Frontal cortex (tissue), 4 donors: ENCODE results near the gene PTPRK. TPM values are rescaled to one million over a fixed set of nuclear protein-coding genes. Genes with fewer than 3 reads are reported as not detected.

Experiments used
- DNase-seq, 2 donors: peaks; one replicate each; pipeline ENCODE4 v3.0.0; 2012; ENCODE audit warnings: low spot score in 2 of 2
- FAIRE-seq: peaks from 2 replicates; lab custom pipeline; 2012; peaks lifted over from hg19 to GRCh38; lab: Jason Lieb, UNC
- total RNA-seq: library from RNA; depleted of rRNA; stranded (reverse); fragments of >200 nt; gene quantifications from one replicate; pipeline ENCODE4 v1.2.3, GENCODE V29; 2014
- donor health status: control.
- donor health status: control.
- donor health status: control.

Gene PTPRK
- total RNA-seq, 1 donor from 2014 or later = 179 TPM

DNA sequence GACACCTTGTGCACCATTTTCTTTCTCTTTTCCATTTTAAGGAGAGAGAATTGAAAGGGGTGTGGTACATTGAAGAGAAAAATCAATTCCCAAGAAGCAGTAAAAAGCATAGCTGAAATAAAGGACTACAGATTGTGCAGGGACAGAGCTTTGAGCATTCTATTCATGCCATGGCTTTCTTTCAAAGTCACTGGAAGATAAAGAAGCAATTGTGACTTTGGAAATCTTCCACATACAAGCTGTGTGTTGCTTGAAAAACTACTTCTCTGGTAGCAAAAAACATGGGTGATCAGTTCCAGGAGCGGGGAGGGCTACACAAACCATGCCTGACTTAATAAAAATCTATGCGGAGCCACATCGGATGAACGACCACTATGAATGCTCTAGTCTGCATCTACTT is 389.4 kb downstream of the PTPRK start:
- FAIRE-seq (no peak), DNase-seq (no peak)

DNA sequence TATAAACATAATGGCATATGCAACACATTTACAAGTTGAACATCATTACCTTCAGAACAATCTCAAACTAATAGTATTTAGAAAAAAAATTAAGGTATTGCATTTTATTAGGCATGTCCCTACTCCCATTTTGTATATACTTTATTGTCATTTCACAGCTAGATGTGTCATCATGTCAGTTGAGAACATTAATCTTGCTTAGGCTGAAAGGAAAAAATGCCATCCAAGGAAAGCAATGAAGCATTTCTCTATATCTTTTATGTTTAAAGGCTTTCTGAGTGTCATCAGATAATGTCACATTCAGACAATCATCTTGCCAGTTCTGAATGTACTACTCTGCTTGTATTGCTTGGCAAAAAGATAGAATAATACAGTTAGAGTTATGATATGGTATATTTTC is 390.7 kb downstream of the PTPRK start:
- FAIRE-seq (no peak), DNase-seq (no peak)

DNA sequence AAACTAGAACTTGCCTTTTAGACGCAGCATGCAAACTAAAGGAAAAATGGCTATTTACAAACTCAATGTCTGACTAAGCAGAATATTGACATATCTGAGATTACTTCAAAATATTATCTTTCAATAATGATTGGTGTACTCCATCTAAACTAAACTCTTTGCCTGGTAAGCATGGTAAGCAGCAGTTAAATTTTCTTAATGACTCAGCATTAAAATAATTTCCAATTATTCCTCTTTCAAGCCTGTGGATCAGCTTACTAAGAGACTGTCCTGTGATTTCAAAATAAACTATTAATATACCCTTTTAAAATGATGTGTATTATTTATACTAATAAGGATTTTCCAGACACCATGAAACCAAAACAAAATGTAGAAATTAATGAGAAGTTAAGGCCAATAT is 392.7 kb downstream of the PTPRK start:
- no peak for FAIRE-seq
- DNase-seq = no peak

DNA sequence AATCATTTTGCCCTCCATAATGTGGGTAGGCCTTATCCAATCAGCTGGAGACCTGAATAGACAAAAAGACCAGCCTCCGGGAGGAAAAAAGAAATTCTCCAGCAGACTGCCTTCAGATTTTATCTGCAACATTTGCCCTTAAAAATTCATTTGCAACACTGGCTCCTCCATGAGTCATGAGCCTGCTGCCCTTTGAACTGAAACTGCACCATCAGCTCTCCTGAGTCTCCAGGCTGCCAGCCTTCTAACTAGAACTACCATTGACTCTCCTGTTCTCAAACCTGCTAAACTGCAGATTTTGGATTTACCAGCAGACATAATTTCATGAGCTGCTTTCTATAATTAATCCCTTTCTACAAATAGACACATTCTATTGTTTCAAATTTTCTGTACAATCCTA is 395.7 kb downstream of the PTPRK start:
- no peak for FAIRE-seq

DNA sequence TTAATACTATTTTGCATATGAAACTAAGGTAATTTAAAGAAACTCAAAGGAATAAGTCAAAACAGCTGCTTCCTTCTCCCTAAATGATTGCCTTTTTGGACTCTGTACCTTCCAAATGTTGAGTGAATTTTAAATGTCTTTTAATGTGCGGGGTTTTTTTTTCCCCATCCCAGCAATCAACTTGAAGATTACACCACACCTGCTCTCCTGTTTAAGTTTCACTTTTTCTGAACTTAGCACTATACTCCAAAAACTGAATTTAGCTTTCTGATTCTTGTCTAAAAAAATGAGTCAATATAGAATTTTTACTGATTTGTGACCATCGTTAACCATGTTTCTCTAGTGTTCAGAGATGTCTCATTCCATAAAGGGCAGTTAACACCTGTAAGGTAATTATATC is 398.8 kb downstream of the PTPRK start:
- no peak for DNase-seq
- no peak for FAIRE-seq

More for the DNA sequence above, 395.7 kb downstream of the PTPRK start:
- DNase-seq = no peak

DNA sequence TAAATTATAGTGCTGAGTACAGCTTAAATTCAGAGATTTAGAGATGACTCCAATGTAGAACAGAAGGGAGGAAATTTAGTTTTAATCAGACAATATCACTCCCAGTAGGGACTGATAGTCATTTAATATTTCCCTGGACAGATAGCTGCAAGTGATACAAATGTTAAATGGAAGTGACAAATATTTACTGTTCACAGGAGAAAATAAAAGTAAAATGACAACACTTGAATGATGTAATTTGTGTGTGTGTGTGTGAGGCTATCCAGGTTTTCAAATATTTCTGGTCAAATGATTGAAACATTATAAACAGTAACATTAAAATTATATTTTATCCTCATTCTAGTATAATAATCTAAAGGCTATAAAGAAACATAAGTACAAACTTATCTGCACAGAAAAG is 399.2 kb downstream of the PTPRK start:
- FAIRE-seq (no peak), DNase-seq (no peak)

DNA sequence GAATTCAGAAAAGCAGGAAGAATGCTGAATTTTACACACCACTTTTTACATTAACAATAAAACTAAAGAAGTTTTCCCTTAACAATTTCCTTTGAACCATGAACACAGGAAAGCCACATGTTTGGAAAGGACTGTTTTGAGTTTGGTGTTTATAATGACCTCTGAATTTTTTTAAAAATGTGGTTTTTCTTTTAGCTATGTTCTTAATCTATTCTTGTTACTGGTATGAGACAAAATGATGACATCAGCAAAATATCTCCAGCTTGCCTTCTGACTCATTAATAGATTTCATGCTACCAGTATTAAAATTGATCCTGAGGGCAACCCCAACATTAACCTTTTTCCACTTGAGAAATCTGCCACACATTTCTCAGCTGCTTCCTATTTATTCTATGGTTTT is 402.0 kb downstream of the PTPRK start:
- FAIRE-seq (no peak), DNase-seq (no peak)

DNA sequence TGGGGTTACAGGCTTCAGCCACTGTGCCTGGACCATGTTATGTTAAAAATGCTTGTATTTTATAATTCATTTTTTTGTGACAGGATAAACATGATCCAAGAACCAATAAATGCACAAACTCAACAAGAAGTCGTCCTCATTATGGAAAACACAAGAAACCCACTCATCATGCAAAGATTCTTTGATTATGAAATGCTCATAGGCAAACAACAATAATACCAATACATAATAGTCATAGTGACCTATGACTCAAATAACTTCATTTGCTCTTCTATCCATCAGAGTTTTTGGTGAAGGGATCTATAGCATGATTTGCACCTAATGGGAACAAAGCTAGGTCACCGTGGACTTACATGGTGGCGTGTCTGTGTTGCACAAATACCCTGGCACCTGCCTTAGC is 402.5 kb downstream of the PTPRK start:
- FAIRE-seq = no peak

DNA sequence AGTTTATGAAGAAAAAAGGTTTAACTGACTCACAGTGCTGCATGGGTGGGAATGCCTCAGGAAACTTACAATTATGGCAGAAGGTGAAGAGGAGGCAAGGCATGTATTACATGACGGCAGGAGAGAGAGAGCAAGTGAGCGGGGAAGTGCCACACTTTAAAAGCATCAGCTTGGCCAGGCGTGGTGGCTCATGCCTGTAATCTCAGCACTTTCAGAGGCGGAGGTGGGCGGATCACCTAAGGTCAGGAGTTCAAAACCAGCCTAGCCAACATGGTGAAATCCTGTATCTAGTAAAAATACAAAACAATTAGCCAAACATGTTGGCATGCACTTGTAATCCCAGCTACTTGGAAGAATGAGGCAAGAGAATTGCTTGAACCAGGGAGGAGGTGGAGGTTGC is 406.2 kb downstream of the PTPRK start:
- DNase-seq (no peak), FAIRE-seq (no peak)

More for the DNA sequence above, 402.5 kb downstream of the PTPRK start:
- no peak for DNase-seq

DNA sequence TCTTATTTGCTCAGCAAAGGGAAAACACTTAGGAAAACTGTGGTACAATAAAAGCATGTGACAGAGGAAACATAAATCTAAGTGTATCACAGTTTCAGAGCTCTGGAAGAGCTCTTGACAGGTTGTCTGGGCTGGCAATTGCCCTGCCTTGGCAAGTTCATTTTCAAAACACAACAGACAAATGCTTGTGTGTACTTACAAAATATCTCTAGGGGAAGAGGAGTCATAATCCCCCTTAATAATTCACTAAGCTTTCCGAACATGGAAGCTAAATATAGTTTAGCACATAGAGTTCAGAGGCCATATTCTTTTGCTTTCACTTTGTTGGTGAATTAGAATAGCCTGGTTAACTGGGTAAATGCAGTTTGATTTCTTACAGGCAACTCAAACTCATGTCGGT is 407.9 kb downstream of the PTPRK start:
- DNase-seq (no peak), FAIRE-seq (no peak)

DNA sequence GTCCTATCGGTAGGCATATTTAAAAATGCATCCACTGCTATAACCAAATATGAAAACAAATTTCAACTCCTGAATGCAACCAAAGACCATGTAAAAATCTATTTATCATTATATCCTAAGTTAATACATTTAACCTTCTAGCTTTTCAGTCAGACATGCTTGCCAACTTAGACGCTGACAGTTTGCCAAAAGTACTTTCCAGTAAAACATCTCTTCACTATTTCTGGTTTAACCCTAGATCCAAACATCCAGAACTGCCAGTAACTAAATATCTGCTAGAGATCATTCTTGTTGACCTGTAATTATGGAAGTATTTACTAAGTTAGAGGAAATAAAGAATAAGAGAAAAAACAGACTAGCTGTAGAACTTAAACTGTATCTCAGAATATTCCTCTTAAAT is 409.3 kb downstream of the PTPRK start:
- FAIRE-seq (no peak), DNase-seq (no peak)

DNA sequence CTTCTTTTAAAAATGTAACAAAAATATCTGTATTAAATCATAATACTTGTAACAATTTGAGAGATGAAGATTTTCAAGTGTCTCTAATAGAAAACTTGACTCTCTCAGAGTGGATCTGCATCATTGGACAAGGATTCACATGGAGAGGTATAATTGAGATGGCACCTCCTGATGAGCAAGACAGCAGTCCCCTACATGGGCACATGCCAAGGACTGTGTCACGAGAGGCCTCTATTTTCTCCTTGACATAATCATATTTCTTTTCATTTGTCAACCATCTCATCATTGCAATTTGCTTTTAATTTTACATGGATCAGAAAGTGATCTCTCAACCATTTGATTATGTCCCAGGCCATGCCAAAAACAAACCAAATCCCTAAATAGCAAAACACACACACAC is 412.7 kb downstream of the PTPRK start:
- no peak for DNase-seq

DNA sequence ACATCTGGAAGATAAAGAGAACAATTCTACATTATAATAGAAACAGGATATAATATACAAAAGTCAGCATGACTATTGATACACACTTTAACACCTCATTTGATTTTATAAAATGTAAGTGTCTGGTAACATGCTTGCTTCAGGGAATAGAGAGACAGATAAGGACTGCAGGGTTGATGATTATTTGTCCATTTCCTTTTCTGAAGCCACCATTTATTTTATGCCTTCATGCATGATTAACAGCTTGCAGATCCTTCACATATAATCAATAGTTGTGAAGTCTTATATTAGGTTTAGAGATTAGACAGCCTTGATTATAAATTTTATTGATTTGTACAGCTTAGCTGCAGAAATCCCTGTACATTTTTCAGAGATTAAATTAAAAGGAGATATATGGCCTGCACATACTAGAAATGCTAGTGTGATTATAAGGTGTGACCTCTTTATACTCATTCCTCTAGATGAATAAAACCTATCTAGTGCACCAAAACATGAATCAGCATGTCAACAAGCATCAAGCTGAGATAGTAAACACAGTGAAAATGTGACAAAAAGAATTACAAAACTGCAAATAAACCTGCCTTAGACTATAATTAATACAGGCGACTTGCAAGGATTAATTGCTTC is 420.7 kb downstream of the PTPRK start:
- no peak for DNase-seq
- no peak for FAIRE-seq

More for the DNA sequence above, 412.7 kb downstream of the PTPRK start:
- no peak for FAIRE-seq

DNA sequence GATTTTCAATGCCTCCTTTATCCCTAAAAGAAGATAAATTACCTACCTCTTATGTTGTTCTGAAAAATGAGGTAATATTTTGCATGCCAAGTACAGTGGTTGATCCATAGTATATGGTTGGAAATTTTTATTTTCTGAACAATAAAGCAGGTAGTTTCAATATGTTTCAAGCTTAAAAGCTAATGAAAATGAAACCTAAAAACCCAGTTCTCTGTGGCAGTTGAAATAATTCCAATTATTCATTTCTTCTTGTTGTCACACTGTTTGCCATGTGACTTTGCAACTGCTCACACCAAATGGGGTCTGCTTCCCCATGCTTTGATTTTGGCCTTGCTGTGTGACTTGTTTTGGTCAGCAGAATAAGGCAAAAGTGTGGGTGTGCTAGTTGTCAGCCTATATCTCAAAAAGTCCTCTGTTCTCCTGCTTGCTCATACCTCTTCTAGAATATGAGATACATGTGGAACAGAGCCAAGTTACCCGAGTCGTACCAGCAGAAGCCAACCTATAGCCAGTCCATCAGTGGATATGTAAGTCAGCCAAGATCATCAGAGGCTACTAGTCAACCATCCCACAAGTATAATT is 422.3 kb downstream of the PTPRK start:
- FAIRE-seq = no peak

DNA sequence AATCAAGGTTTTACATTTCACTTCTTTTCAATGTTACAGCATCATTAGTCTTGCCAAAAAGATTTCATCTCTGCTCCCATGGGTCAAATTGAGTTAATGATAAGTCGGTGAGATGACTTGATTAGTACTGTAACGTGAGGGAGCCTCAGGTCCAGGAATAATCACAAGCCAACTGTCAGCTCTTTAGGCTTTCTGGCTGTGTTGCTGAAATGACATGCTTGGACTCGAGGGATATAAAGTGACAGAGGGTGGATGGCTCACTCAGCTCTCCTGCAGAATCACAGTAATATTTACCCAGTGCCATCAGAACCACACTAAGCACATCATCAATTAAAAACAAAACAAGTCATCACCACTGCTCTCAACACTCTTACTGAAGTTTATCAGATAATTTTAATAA is 423.4 kb downstream of the PTPRK start:
- no peak for FAIRE-seq

More for the DNA sequence above, 422.3 kb downstream of the PTPRK start:
- no peak for DNase-seq

DNA sequence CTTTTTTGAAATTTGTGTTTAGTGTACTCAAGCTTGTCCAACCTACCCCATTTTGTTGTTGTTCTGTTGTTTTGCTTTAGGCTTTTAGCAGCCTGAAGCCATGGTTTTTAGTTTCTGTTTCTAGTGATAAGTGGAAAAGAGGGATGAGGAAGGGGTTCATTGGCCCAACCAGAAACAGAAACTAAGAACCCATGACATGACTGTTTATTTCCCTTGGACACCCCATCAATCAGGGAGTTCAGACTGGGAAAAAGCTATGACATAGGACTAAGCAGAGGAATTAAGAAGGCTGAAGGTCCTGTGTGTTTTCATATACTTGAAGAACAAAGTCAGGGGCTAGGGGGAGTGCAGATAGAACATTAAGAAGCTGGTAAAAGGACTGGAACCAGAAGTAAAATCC is 425.0 kb downstream of the PTPRK start:
- no peak for DNase-seq
- FAIRE-seq = no peak

More for the DNA sequence above, 423.4 kb downstream of the PTPRK start:
- DNase-seq = no peak

DNA sequence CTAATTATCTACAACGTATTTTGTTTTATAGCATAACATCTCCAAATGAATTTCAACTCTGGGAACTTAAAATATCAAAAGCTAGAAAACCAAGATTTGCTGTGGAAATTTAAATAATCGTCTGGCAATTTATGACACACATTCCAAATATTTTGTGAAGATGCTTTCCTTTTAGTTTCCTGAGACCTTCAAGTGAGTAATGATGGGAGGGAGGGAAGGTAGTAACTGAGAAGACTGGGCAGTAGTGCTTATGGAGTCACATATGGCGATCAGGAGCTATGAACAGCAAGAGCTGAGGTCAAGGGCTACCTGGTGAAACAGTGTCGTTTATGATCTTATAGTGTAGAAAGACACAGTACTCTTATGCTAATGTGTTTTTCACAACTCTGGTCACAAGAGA is 441.4 kb downstream of the PTPRK start:
- FAIRE-seq (no peak), DNase-seq (no peak)

DNA sequence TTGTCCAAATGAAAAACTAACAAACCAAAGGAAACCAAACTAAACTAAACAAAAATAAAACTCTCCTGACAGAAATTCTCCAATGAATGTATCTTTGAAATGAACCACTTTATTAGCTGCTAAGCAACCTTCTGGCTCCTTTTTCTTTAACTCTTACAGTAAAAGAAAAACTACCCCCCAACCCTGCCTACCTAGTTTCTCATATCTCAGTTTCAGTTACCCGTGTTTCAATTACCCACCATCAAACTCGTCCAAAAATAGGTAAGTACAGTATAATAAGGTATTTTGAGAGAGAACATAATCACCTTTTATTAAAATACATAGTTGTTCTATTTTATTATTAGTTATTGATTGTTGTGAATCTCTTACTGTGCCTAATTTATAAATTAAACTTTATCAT is 442.1 kb downstream of the PTPRK start:
- no peak for DNase-seq
- no peak for FAIRE-seq

DNA sequence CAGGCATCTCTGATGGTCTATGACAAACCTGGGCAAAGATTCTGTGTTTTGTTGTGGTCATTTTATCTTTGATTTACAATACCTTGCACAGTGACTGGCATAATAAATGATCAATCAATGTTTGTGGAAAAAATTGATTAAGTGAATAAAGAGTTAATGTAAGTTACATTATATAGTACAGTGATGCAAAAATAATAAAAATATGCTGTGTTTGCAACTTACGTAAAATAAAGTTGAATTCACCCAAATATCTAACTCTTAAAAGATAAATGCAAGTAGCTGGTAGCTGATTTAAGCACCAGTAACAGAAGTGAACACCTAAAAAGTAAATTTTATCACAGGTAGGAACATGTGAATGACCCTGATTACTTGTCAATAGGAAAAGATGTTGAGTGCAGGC is 443.6 kb downstream of the PTPRK start:
- FAIRE-seq (no peak), DNase-seq (no peak)

DNA sequence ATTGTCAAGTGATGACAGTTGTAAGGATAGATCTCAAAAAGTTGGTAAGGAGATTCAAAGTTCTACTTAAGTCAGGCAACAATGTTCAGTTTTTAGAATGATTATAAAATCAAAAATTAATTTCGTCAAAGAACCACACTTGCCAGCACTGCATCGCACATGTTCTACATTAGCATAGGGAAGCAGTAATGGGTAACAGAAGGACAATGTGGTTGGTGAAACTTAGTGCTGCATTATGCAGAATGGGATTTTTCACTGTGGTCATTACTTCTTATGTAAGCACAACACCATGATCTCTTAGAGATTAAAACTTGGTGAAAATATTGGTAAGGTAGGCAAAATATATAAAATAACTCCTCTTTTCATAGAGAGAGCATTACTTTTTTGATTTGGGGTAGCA is 445.8 kb downstream of the PTPRK start:
- no peak for FAIRE-seq

DNA sequence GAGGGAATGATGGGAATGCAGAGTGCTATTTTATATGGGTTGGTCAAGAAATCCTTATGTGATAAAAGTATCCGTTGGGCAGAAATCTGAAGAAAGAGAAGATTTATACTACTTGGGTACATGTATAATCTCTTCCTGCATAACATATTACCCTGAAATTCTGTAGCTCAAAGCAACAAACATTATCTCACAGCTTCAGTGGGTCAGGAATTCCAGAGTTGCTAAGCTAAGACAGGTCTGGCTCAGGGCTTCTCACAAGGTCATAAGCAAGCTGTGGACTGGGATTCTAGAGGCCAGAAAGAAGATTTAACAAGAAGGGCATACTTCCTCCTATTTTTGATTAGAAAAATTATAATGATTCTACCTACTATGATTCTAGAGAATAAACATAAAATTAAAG is 447.0 kb downstream of the PTPRK start:
- FAIRE-seq (no peak), DNase-seq (no peak)

More for the DNA sequence above, 445.8 kb downstream of the PTPRK start:
- DNase-seq = no peak

DNA sequence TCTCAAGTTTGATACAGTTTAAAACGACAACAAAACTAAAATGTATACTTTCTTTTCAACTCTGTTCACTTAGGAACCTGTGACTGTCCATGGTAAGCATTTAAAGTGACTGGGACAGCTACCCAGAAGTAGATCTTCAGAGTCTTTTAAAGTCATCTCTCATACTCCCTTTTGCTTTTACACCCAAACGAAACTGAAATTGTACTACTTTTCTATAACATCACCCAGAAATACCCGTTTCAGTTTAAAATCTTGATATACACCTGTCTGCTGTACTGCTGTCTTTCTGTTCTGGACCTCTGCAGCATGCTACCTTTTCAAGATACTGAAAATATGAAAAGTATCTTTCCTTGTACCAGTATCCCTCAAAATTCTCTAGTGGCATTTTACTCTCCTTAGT is 449.2 kb downstream of the PTPRK start:
- no peak for DNase-seq
- FAIRE-seq = no peak
